Colonic mucosa (tissue), 4 donors: ENCODE data around the gene STOML1. TPM values are rescaled to one million over a fixed set of nuclear protein-coding genes. Genes with fewer than 3 reads are reported as not detected.

Experiments
- DNase-seq: peaks from one replicate; pipeline ENCODE4 v3.0.0-alpha.2; 2020
- H3K27ac ChIP-seq: fragments of 200-600 bp; one replicate; pipeline ENCODE4 v1.8.0; 2021
- H3K27me3 ChIP-seq: fragments of 200-600 bp; one replicate; pipeline ENCODE4 v1.8.0; 2021
- H3K36me3 ChIP-seq: fragments of 200-600 bp; one replicate; pipeline ENCODE4 v1.8.0; 2021
- H3K4me1 ChIP-seq: fragments of 200-600 bp; one replicate; pipeline ENCODE4 v1.8.0; 2021; ENCODE audit warnings: mild to moderate bottlenecking
- H3K4me3 ChIP-seq: fragments of 200-600 bp; one replicate; pipeline ENCODE4 v1.8.0; 2021
- H3K9ac ChIP-seq, 2 donors: one replicate each; pipeline ENCODE4 v1.7.0; 2013; ENCODE audit warnings: control low read depth in 2 of 2, low read depth in 2 of 2, low read length in 2 of 2
- H3K9me3 ChIP-seq: fragments of 200-600 bp; one replicate; pipeline ENCODE4 v1.8.0; 2021
- intact Hi-C: fragments of 100-400 bp; cut with DNase I; formaldehyde crosslinking; loops from one replicate; pipeline ENCODE4 v1.14.1; 2022
- total RNA-seq, 2 donors: library from RNA; stranded (reverse); fragmentation: NEBNext Ultra II Directional in 1 of 2; extraction: Animal tissue kit (Norgen Biotek cat#: 25700) in 1 of 2; gene quantifications; one replicate each; pipeline ENCODE4 v1.2.1, GENCODE V29; 2021
- TF ChIP-seq, protein P1 (sequence below): fragments of 200-600 bp; IDR thresholded peaks from one replicate; pipeline ENCODE4 v1.8.0; 2022; ENCODE audit warnings: antibody characterized with exemption, mild to moderate bottlenecking
- donor health status: healthy.
- donor health status: DM: no; HTN: no; CAD: no.
- donor health status: DM: no; HTN: no; CAD: no.

The STOML1 gene
- total RNA-seq, 2 donors from 2014 or later, result 9.1 to 14.3 TPM

DNA sequence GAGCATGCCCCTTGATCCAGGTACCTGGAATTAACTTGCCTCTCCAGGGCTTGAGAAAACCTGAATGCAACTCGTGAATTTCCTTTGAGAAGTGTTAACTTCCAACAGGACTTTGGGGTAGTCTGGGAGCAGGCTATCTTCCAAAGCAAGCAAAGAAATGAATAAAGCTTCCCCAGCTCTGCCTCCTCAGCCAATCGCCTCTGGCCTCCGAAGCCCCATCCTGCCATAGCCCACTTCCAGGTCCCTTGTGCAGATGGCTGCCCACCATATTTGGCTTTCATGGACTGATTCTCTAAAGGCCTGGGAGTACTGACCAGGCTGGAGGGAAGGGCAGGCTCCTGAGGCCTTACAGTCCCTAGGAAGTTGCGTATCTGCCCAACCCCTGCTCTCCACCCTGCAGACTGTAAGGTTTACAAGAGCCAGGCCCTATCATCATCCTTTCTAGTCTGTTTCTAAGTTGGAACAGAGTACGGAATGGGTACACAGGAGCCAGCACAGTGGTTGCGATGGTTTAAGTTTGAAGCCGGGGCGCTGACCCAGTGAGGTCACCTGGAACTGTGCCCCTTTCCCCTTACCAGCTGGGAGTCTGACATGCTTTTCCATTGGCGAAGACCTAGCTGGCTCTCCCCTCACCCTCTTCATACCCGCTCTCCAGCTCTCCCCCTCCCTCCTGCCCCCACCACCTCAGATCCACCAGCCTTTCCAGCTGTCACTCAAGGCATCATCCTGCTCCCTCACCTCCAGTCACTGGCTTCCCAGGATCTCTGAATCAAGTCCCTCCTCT is 1.3 kb upstream of the STOML1 start:
- DNase-seq, result no peak
- no peaks in the 10 kb centered on the region for H3K36me3 ChIP-seq
- no peak overlapping the region for H3K27ac ChIP-seq
- H3K4me3 ChIP-seq, result no peak overlapping the region
- H3K4me1 ChIP-seq, result peaks cover 22% of the 10 kb centered on the region
- no peaks in the 10 kb centered on the region for H3K27me3 ChIP-seq
- TF ChIP-seq, protein P1, sequence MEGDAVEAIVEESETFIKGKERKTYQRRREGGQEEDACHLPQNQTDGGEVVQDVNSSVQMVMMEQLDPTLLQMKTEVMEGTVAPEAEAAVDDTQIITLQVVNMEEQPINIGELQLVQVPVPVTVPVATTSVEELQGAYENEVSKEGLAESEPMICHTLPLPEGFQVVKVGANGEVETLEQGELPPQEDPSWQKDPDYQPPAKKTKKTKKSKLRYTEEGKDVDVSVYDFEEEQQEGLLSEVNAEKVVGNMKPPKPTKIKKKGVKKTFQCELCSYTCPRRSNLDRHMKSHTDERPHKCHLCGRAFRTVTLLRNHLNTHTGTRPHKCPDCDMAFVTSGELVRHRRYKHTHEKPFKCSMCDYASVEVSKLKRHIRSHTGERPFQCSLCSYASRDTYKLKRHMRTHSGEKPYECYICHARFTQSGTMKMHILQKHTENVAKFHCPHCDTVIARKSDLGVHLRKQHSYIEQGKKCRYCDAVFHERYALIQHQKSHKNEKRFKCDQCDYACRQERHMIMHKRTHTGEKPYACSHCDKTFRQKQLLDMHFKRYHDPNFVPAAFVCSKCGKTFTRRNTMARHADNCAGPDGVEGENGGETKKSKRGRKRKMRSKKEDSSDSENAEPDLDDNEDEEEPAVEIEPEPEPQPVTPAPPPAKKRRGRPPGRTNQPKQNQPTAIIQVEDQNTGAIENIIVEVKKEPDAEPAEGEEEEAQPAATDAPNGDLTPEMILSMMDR, result no peak
- H3K9ac ChIP-seq, result peak overlapping the region in 1 of 2 donors; percentile 93
- intact Hi-C loops, result no loop called here
- no peaks in the 10 kb centered on the region for H3K9me3 ChIP-seq

DNA sequence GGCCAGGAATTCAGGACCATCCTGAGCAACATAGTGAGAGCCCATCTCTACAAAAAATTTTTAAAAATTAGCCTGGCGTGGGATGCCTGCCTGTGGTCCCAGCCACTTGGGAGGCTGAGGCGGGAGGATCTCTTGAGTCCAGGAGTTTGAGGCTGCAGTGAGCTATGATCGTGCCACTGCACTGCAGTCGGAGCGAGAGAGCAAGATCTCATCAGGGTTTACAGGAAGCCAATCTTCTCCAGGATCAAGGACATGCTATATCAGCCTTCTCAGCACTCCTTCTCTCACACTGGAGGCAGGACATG is 451 bp upstream of the STOML1 start:
- Histone ChIP-seq H3K4me3 (peak overlapping the region; percentile 84), H3K36me3 (no peaks in the 10 kb centered on the region), H3K9ac (no peak overlapping the region), H3K27ac (peak overlapping the region; percentile 74), H3K9me3 (no peaks in the 10 kb centered on the region), H3K4me1 (peaks cover 25% of the 10 kb centered on the region), H3K27me3 (no peaks in the 10 kb centered on the region)
- TF ChIP-seq, protein P1, result peak; percentile 10
- intact Hi-C loops, result no loop called here
- DNase-seq, result no peak

DNA sequence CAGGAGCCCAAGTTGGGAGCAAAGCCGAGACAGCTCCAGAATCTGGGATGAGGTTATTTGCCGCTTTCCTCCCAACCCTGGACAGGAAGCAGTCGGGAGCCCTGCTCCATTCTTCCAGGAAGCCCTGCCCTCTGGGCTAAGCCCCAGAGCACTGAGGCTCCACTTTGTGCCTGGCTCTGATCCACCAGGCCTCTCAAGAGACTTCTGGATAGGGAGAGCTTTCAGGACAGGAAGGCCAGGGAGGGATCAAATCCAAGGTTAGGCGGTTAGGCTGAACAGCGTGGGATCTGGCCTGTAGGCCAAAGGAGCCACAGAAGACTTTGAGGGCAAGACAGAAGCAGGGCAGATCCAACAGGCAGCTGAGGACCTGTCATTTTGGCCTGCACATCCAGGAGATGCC is 835 bp downstream of the STOML1 start:
- intact Hi-C loops, result no loop called here

DNA sequence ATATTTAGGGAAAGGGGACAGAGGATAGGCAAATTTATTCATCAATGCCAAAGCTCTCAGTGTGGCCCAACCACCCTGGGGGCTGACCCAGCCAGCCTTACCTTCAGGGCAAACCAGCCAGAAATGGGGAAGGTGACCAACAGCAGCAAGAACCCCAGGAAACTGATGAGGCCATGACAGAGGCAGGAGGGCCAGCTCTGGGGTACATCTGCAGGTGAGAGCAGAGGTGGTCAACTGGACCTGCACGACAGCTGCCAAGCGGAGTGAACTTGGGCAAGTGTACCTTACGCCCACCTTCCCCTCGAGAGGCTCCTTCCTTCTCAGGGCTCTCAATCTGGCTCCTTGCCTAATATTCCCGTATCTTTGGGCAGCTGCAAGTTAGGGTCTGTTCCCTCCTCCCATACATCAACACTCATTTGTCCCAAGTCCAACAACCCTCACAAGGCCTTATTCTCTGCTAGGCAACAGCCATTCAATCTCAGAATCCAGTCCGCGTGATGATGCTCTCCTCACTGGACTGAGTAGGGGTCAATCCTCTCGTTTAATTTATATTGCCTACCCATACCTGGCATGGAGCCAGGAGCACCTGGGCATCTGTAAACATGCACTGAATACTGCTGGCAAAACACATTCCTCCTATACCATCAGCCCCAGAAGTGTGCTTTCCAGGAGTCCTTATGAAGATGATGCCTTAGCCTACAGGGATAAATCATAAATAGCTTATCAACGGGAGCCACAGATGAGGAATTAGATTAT is 1.7 kb downstream of the STOML1 start:
- TF ChIP-seq, protein P1, result no peak
- intact Hi-C loops, result no loop called here
- Histone ChIP-seq H3K4me3 (no peak overlapping the region), H3K27ac (peak overlapping the region; percentile 74), H3K9me3 (no peaks in the 10 kb centered on the region), H3K27me3 (no peaks in the 10 kb centered on the region), H3K36me3 (no peaks in the 10 kb centered on the region), H3K4me1 (peaks cover 25% of the 10 kb centered on the region), H3K9ac (no peak overlapping the region)
- no peak for DNase-seq

More for the DNA sequence above, 835 bp downstream of the STOML1 start:
- Histone ChIP-seq H3K27ac (peak overlapping the region; percentile 74), H3K4me3 (peak overlapping the region; percentile 84), H3K9me3 (no peaks in the 10 kb centered on the region), H3K27me3 (no peaks in the 10 kb centered on the region), H3K4me1 (peaks cover 25% of the 10 kb centered on the region), H3K9ac (peak overlapping the region; percentile 67 to 80), H3K36me3 (no peaks in the 10 kb centered on the region)
- peak; percentile 57 for DNase-seq
- TF ChIP-seq, protein P1, result no peak

DNA sequence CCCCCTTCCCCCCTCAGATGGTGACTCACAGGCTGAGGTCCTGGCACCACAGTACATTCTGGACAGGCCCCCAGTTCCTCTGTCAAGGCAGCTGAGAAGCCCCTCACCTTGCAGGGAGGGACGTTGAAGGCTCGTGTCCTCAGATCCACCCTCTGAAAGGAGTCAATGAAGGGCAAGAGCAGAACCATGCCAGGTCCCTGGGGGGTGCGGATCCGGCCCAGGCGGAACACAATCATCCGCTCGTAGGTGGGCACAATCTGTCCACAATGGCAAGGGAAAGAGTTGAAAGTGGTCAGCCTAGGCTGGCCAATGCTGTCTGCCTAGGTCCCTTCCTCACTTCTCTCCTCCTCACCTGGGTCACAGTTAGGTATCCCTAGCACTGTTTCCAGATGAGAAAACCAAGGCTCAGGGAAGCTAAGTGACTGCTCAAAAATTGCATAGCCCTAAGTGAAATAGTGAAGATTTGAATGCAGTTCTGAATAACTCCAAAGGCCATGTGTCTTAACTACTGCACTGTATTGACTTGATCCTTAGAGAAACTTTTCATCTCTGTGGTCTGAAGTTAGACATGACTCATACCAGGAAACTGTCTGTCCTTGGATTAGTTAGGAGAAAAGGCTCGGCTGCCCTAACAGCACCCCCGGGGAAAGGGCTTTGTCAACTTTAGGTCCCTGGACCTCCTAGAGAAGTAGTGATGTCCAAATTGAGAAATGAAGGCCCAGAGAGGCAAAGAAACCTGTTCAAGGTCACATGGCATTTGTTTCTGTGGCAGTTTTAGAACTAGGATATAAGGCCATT is 2.9 kb downstream of the STOML1 start:
- H3K4me1 ChIP-seq, result peaks cover 25% of the 10 kb centered on the region
- no peaks in the 10 kb centered on the region for H3K9me3 ChIP-seq
- intact Hi-C loops, result no loop called here
- no peak for DNase-seq
- H3K36me3 ChIP-seq, result no peaks in the 10 kb centered on the region
- H3K9ac ChIP-seq, result no peak overlapping the region
- peak overlapping the region; percentile 23 for H3K27ac ChIP-seq
- TF ChIP-seq, protein P1, result no peak
- no peak overlapping the region for H3K4me3 ChIP-seq
- no peaks in the 10 kb centered on the region for H3K27me3 ChIP-seq
